GM12892 (cell line): ENCODE results near the gene EFCAB7.

ENCODE experiments used
- DNase-seq: peaks from one replicate; pipeline ENCODE4 v3.0.0; 2011; ENCODE audit not compliant: insufficient read length
- FAIRE-seq: peaks from 2 replicates; lab custom pipeline; 2011; peaks lifted over from hg19 to GRCh38; lab: Jason Lieb, UNC
- POLR2A ChIP-seq: IDR thresholded peaks from 2 replicates; pipeline ENCODE4 v1.6.1; 2011; ENCODE audit warnings: low read depth, low read length, control low read depth
- POLR2AphosphoS5 ChIP-seq: IDR thresholded peaks from 2 replicates; pipeline ENCODE4 v1.6.1; 2011; ENCODE audit warnings: low read depth, low read length, control low read depth
- TAF1 ChIP-seq: IDR thresholded peaks from 2 replicates; pipeline ENCODE4 v1.6.1; 2011; ENCODE audit warnings: low read depth, mild to moderate bottlenecking, control low read depth, low read length, borderline replicate concordance

EFCAB7 gene

GRCh38 chr1:63612971-63613370 lies 89.6 kb downstream of the EFCAB7 start:
- TF ChIP-seq TAF1 (no peak), POLR2AphosphoS5 (no peak), POLR2A (no peak)
- FAIRE-seq = no peak
- no peak for DNase-seq

GRCh38 chr1:63615768-63616420 lies 92.6 kb downstream of the EFCAB7 start:
- TF ChIP-seq POLR2AphosphoS5 = no peak
- TF ChIP-seq POLR2A = no peak
- no peak for TF ChIP-seq TAF1
- FAIRE-seq (peak; percentile 36), DNase-seq (peak; percentile 24)

- TF ChIP-seq POLR2AphosphoS5 = no peak
- DNase-seq (no peak), FAIRE-seq (no peak)
Observed at GRCh38 chr1:63617450-63617849, 94.1 kb downstream of the EFCAB7 start.

DNA sequence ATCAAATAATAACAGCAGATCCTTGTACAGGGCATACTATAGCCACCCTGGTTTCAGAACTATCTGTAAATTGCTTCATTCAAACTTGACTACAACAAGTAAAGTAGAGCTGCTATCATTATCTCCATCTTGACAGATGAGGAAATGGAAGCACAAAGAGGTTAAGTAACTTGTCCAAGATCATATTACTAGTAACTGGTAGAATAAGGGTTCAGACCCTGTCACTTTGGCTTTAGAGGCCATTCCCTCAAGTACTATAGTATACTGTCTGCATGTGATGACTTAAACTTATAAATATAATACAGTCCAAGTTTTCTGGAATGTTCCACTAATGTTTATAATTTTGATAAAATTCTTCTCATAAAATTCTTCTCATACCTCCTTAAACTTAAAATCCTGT lies 94.7 kb downstream of the EFCAB7 start:
- FAIRE-seq (no peak), DNase-seq (no peak)
- TF ChIP-seq TAF1 = no peak
- no peak for TF ChIP-seq POLR2A
- TF ChIP-seq POLR2AphosphoS5 = no peak

- FAIRE-seq (no peak), DNase-seq (no peak)
- no peak for TF ChIP-seq TAF1
- TF ChIP-seq POLR2AphosphoS5 = no peak
- no peak for TF ChIP-seq POLR2A
Observed at GRCh38 chr1:63619558-63619957, 96.2 kb downstream of the EFCAB7 start.

DNA sequence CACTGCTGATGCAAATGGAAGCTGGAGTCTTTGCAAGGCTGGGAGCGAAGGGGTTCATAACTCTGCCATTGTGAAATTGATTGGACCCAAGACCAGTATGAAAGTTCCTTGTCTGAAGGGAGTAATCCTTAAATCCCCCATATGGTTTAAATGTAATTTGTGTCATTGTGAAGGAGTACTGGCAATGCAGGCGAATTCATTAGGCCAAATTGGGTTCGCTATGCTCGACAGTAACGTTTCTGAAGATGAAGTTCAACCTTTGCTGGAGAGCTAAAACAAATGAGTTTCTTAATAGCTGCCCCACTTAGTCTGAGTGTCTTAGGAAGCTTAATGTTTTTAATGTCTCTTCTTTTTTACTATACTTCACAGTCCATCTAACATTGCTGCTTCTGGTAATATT lies 97.3 kb downstream of the EFCAB7 start:
- DNase-seq (no peak), FAIRE-seq (no peak)
- TF ChIP-seq TAF1 (no peak), POLR2AphosphoS5 (no peak)

DNA sequence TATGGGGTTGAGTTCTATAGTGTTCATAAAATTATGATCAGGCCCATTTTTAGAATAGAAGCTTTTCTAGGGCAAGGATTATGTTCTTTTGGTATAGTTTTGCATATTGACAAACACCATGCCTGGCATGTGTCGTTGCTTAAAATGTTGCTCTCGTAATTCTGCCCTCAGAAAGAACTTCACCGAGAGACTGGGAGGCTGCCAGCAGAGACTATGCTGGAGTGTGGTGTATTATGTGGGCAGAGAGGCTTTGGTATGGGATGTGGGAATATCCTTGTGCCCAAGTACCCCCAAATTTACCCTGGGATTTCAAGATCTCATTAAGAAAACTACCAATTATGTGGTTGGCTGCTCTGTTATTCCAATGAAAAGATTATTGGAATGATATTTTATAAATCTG lies 97.8 kb downstream of the EFCAB7 start:
- FAIRE-seq (no peak), DNase-seq (no peak)
- no peak for TF ChIP-seq TAF1
- no peak for TF ChIP-seq POLR2A
- TF ChIP-seq POLR2AphosphoS5 = no peak

GRCh38 chr1:63621698-63622097 lies 98.4 kb downstream of the EFCAB7 start:
- TF ChIP-seq POLR2A = no peak
- TF ChIP-seq TAF1 = no peak
- no peak for TF ChIP-seq POLR2AphosphoS5
- no peak for FAIRE-seq
- DNase-seq = no peak
